Esophagus muscularis mucosa (tissue), 4 donors: ENCODE results near the gene ATP11A.

Experiments used
- EP300 ChIP-seq: sonication (generic); formaldehyde crosslinking; IDR thresholded peaks from one replicate; pipeline ENCODE4 v1.6.1; 2017; ENCODE audit warnings: antibody characterized with exemption
- POLR2A ChIP-seq: fragments of 450-650 bp; IDR thresholded peaks from one replicate; pipeline ENCODE4 v1.6.1; 2017; ENCODE audit warnings: antibody characterized with exemption, moderate library complexity, mild to moderate bottlenecking, low read depth
- POLR2AphosphoS5 ChIP-seq, 2 donors: sonication (generic); formaldehyde crosslinking; IDR thresholded peaks; one replicate each; pipeline ENCODE4 v1.6.1; 2017; ENCODE audit warnings: antibody characterized with exemption in 2 of 2
- TF ChIP-seq, protein P1 (sequence below), 3 experiments: fragments of 200-600 bp in 2 of 3; fragments of 450-650 bp in 1 of 3; sonication (generic) in 2 of 3; IDR thresholded peaks; one replicate each; pipeline ENCODE4 v1.5.1; 2017 to 2019; ENCODE audit warnings: antibody characterized with exemption in 3 of 3, mild to moderate bottlenecking in 2 of 3, moderate library complexity in 1 of 3

DNA sequence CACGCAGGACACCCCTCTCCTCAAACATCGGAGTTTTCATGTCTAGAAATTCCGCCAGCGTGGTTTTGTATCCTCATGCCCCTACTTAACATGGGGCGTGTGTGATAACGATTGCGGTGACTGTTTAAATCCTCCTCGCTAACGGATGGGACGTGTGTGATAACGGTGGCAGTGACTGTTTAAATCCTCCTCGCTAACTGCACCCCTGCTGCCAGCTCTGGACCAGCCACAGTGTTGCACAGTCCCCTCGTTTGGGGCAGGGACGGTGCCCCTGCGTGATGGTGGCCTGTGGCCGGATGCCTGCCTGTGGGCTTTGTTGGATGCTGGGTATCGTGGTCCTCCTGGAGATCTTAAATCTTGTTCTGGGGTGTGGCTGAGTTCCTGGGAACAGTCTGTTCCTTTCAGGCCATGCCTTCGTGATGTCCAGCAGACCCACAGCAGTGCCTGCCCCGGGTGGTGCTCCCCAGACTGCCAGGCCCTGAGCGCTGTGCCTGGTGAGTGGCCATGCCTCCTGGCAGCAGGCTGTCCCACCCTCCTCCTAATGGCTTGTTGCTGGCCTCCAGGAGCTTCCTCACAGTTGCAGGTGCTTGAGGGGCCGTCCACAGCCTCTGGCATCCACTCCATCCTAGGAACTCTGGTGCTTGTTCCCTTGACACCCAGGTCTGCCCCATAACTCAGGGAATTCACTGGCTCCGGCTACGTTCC lies 156.7 kb downstream of the ATP11A start:
- TF ChIP-seq, protein P1, sequence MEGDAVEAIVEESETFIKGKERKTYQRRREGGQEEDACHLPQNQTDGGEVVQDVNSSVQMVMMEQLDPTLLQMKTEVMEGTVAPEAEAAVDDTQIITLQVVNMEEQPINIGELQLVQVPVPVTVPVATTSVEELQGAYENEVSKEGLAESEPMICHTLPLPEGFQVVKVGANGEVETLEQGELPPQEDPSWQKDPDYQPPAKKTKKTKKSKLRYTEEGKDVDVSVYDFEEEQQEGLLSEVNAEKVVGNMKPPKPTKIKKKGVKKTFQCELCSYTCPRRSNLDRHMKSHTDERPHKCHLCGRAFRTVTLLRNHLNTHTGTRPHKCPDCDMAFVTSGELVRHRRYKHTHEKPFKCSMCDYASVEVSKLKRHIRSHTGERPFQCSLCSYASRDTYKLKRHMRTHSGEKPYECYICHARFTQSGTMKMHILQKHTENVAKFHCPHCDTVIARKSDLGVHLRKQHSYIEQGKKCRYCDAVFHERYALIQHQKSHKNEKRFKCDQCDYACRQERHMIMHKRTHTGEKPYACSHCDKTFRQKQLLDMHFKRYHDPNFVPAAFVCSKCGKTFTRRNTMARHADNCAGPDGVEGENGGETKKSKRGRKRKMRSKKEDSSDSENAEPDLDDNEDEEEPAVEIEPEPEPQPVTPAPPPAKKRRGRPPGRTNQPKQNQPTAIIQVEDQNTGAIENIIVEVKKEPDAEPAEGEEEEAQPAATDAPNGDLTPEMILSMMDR (IDR thresholded peaks at IDR 0.05): no peak
- no peak for TF ChIP-seq EP300
- TF ChIP-seq POLR2A: no peak
- TF ChIP-seq POLR2AphosphoS5 (IDR thresholded peaks at IDR 0.05): no peak
